VCaP (cell line): Measurements from ENCODE around the gene STAC.

Experiments
- H3K27ac ChIP-seq: fragments of 450-650 bp; 2 replicates; pipeline ENCODE4 v1.5.1; 2017
- TF ChIP-seq, protein P1 (sequence below): fragments of 450-650 bp; conservative IDR thresholded peaks from 2 replicates; pipeline ENCODE4 v1.5.1; 2017; ENCODE audit warnings: mild to moderate bottlenecking, moderate library complexity

The STAC gene

DNA sequence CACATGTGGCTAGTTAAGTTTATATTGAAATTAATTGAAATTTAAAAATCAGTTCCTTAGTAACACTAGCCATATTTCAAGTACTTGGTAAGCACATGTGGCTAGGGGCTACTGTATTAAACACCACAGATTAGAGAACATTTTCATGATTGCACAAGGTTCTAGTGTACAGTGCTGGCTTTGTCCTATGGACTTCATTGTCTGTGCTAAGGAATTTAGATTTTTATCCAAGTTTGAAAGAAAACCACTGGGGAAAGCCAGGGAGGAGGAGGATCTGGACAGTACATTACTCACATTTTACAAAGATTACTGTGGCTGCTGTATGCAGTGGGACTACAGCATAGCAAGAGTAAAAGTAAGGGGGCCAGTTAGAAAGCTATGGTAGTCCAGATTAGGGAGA, 13.9 kb downstream of the STAC start:
- TF ChIP-seq, protein P1, sequence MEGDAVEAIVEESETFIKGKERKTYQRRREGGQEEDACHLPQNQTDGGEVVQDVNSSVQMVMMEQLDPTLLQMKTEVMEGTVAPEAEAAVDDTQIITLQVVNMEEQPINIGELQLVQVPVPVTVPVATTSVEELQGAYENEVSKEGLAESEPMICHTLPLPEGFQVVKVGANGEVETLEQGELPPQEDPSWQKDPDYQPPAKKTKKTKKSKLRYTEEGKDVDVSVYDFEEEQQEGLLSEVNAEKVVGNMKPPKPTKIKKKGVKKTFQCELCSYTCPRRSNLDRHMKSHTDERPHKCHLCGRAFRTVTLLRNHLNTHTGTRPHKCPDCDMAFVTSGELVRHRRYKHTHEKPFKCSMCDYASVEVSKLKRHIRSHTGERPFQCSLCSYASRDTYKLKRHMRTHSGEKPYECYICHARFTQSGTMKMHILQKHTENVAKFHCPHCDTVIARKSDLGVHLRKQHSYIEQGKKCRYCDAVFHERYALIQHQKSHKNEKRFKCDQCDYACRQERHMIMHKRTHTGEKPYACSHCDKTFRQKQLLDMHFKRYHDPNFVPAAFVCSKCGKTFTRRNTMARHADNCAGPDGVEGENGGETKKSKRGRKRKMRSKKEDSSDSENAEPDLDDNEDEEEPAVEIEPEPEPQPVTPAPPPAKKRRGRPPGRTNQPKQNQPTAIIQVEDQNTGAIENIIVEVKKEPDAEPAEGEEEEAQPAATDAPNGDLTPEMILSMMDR = no peak
- no peak overlapping the region for H3K27ac ChIP-seq

DNA sequence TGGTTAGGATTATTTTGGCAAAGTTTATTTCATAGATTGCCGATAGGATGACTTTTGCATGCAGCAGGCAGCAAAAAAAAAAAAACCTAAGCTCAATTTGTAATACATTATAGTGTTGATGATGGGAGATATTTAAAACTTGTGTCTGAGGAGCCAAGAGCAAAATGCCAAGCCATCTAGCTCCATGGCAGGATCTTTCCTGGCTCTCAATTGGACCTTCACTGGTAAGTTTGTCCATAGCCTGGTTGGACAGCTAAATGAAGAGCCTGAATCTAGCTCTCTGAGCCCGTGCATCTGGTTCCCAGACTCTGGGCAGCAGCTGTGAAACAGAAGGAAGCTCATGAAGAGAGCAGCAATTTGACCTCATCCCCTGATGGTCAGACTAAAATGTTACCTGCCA, 17.5 kb downstream of the STAC start:
- H3K27ac ChIP-seq = no peak overlapping the region
- TF ChIP-seq, protein P1 = no peak

DNA sequence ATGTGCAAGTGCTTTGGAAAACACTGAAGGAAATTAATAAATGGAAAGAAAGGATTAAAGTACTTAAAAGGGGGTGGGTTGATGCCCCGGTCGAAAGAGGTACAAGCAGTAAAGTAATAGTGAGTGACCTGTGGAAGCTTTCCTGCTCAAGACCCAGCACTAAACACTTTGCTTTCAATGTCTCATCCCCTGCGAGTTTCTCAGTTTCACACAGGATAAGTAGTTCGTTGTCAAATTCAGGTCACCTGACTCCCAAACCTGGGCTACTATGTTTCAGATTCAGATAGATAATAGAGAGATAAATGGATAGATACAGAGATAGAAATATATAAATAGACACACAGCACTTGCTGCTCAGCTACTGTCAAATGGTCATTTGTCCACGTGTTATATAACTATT, 19.6 kb downstream of the STAC start:
- TF ChIP-seq, protein P1 = no peak

DNA sequence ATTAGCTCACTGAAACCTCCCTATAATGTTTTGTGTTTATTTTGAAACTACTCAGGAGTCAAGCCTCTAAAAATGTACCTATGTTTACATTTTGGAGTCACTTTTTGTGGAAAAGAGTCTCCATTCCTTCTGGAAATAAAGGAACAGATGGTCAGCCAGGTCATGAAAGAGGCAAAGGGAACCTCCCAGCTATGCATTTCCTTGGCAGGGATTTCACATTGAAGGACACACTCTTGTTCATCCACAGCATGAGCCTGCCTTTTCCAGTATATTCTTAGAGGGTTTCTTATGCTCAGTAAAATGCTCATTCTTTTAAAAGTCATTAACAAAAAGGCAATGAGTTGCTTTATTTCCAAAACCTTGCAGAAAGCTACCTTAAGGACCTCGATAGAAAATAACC, 20.8 kb downstream of the STAC start:
- H3K27ac ChIP-seq = no peak overlapping the region
- TF ChIP-seq, protein P1 = no peak

More for the DNA sequence above, 19.6 kb downstream of the STAC start:
- H3K27ac ChIP-seq = no peak overlapping the region

- H3K27ac ChIP-seq = no peak overlapping the region
- TF ChIP-seq, protein P1 = no peak
Measured at GRCh38 chr3:36403661-36404060, 23.4 kb downstream of the STAC start.

DNA sequence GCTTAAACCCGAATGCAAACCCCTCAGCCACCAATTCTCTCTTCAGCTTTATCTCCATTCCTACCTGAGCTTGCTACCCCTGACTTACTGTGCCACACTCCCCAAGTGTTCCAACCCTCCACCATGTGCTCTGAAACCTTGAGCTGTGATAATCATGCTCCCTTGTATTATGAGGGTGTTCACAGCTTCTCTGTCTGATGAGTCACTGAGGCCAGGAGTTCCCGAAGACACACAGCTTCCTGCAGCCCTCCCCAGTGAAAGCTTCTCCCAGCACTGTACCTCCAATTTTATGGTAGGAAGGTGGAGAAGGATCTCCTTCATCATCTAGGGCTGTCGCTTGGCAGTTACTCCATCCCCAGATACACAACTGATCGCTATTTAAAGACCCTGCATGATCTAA, 24.9 kb downstream of the STAC start:
- TF ChIP-seq, protein P1 = no peak
- no peak overlapping the region for H3K27ac ChIP-seq

- no peak overlapping the region for H3K27ac ChIP-seq
- TF ChIP-seq, protein P1 = peak; percentile 39; the same call in 1 of the 2 replicates
Measured at GRCh38 chr3:36408146-36408545, 27.8 kb downstream of the STAC start.

- TF ChIP-seq, protein P1 = no peak
- H3K27ac ChIP-seq = no peak overlapping the region
Measured at GRCh38 chr3:36409862-36410261, 29.6 kb downstream of the STAC start.
